GM19463 (cell line): ENCODE data around the gene SLC6A11.

Source experiments
- ATAC-seq: cut with Tn5 transposase; IDR thresholded peaks from one replicate; pipeline ENCODE4 v1.9.1; 2021; ENCODE audit warnings: mild to moderate bottlenecking, moderate library complexity; ENCODE audit not compliant: unreplicated experiment

SLC6A11 gene

GRCh38 chr3:10928407-10928960 is 112.5 kb downstream of the SLC6A11 start:
- no peak for ATAC-seq

GRCh38 chr3:10928961-10929471 is 113.0 kb downstream of the SLC6A11 start:
- no peak for ATAC-seq

- no peak for ATAC-seq
Measured at GRCh38 chr3:10929978-10930665, 114.1 kb downstream of the SLC6A11 start.

GRCh38 chr3:10930666-10931040 is 114.6 kb downstream of the SLC6A11 start:
- ATAC-seq = no peak

- no peak for ATAC-seq
Measured at GRCh38 chr3:10932596-10932995, 116.6 kb downstream of the SLC6A11 start.

- ATAC-seq = no peak
Measured at GRCh38 chr3:10933021-10933420, 117.0 kb downstream of the SLC6A11 start.

- no peak for ATAC-seq
Measured at GRCh38 chr3:10933470-10933804, 117.4 kb downstream of the SLC6A11 start.

- no peak for ATAC-seq
Measured at GRCh38 chr3:10933805-10934481, 117.9 kb downstream of the SLC6A11 start.

GRCh38 chr3:10935028-10935427 is 119.0 kb downstream of the SLC6A11 start:
- ATAC-seq = no peak

- no peak for ATAC-seq
Measured at GRCh38 chr3:10935846-10936631, 120.0 kb downstream of the SLC6A11 start.

GRCh38 chr3:10936686-10937085 is 120.7 kb downstream of the SLC6A11 start:
- ATAC-seq = no peak

GRCh38 chr3:10937141-10937825 is 121.3 kb downstream of the SLC6A11 start:
- no peak for ATAC-seq

- ATAC-seq = no peak
Measured at GRCh38 chr3:10939556-10939955, 123.5 kb downstream of the SLC6A11 start.

GRCh38 chr3:10940106-10940505 is 124.1 kb downstream of the SLC6A11 start:
- ATAC-seq = no peak

GRCh38 chr3:10941972-10942371 is 125.9 kb downstream of the SLC6A11 start:
- ATAC-seq = no peak

GRCh38 chr3:10942690-10943205 is 126.7 kb downstream of the SLC6A11 start:
- ATAC-seq = no peak

- no peak for ATAC-seq
Measured at GRCh38 chr3:10944866-10945265, 128.8 kb downstream of the SLC6A11 start.

GRCh38 chr3:10945683-10946287 is 129.8 kb downstream of the SLC6A11 start:
- ATAC-seq = peak; percentile 53

GRCh38 chr3:10946526-10946925 is 130.5 kb downstream of the SLC6A11 start:
- no peak for ATAC-seq

- no peak for ATAC-seq
Measured at GRCh38 chr3:10948326-10948725, 132.3 kb downstream of the SLC6A11 start.
